K562 (cell line): ENCODE measurements around the gene SLC40A1. TPM values are rescaled to one million over a fixed set of nuclear protein-coding genes. Genes with fewer than 3 reads are reported as not detected.

Experiments used
- ATAC-seq: fragments of 200-7000 bp; cut with Tn5 transposase; 3 replicates; pipeline ENCODE4 v1.9.1; 2020; ENCODE audit warnings: moderate library complexity
- BruUV-seq: library from RNA; stranded (reverse); fragments of 400-500 nt; replicated peaks from 2 replicates; lab custom pipeline; 2021; lab: Mats Ljungman, UMichigan
- CTCF ChIA-PET: fragments of 300-600 bp; formaldehyde crosslinking; extraction: SDS; loops from one replicate; lab custom pipeline; 2021; ENCODE audit warnings: low intra/inter-chr PET ratio; lab: Yijun Ruan, JAX
- POLR2A ChIA-PET: fragments of 300-600, 350-650 bp; sonication (Branson Sonifier 250); formaldehyde crosslinking; extraction: SDS; loops from one replicate; lab custom pipeline; 2021; ENCODE audit warnings: antibody characterized with exemption, inconsistent platforms; lab: Yijun Ruan, JAX
- DNase-seq, 4 experiments: peaks; one replicate each; pipeline versions ENCODE4 v3.0.0 to v3.0.0-alpha.2; 2011 to 2018; ENCODE audit warnings: low spot score in 3 of 4, mixed read lengths in 3 of 4; ENCODE audit errors: extremely low read depth in 1 of 4
- FAIRE-seq: peaks from 2 replicates; lab custom pipeline; 2011; peaks lifted over from hg19 to GRCh38; lab: Jason Lieb, UNC
- H2AFZ ChIP-seq: 2 replicates; pipeline ENCODE4 v1.6.0; 2011; ENCODE audit warnings: low read depth, low read length, control low read depth, inconsistent platforms
- H3K27ac ChIP-seq: fragments of 200-600 bp; 3 replicates; pipeline ENCODE4 v1.8.0; 2011; ENCODE audit warnings: low read depth, mild to moderate bottlenecking, control low read depth, inconsistent platforms, low read length, moderate library complexity, mixed read lengths; ENCODE audit errors: extremely low read depth
- H3K27me3 ChIP-seq, 2 experiments: fragments of 300-600 bp in 1 of 2; 2 replicates in 1 of 2; 3 replicates in 1 of 2; pipeline versions ENCODE4 v1.6.0 to v1.8.0; 2011; ENCODE audit warnings: inconsistent platforms in 2 of 2, low read length in 2 of 2, mild to moderate bottlenecking in 1 of 2, mixed read lengths in 1 of 2, moderate library complexity in 1 of 2; ENCODE audit not compliant: control insufficient read depth in 2 of 2, insufficient read depth in 2 of 2
- H3K36me3 ChIP-seq: fragments of 300-600 bp; 3 replicates; pipeline ENCODE4 v1.8.0; 2011; ENCODE audit warnings: mild to moderate bottlenecking, low read length, inconsistent platforms; ENCODE audit not compliant: control insufficient read depth, insufficient read depth
- H3K4me1 ChIP-seq, 2 experiments: fragments of 200-600 bp in 1 of 2; replicated peaks in 1 of 2; 2 replicates in 1 of 2; 3 replicates in 1 of 2; pipeline versions ENCODE4 v1.5.1 to v1.8.0; 2011; ENCODE audit warnings: inconsistent platforms in 2 of 2, low read length in 2 of 2, mild to moderate bottlenecking in 1 of 2, mixed read lengths in 1 of 2, moderate library complexity in 1 of 2; ENCODE audit not compliant: control insufficient read depth in 2 of 2, insufficient read depth in 2 of 2
- H3K4me2 ChIP-seq: 2 replicates; pipeline ENCODE4 v1.6.1; 2011; ENCODE audit warnings: low read length, control low read depth, inconsistent platforms, mixed read lengths; ENCODE audit not compliant: insufficient read depth
- H3K4me3 ChIP-seq: fragments of 200-600 bp; sonication (generic), shearing (Covaris generic); 2 replicates; pipeline ENCODE4 v1.5.1; 2016; ENCODE audit warnings: control low read depth, inconsistent platforms
- H3K79me2 ChIP-seq: fragments of 200-600 bp; 3 replicates; pipeline ENCODE4 v1.8.0; 2011; ENCODE audit warnings: low read length, inconsistent platforms; ENCODE audit not compliant: control insufficient read depth, insufficient read depth
- H3K9ac ChIP-seq, 2 experiments: 2 replicates each; pipeline versions ENCODE4 v1.6.0 to v1.6.1; 2011; ENCODE audit warnings: low read depth in 2 of 2, low read length in 2 of 2, control low read depth in 1 of 2, inconsistent platforms in 1 of 2, mild to moderate bottlenecking in 1 of 2, mixed read lengths in 1 of 2; ENCODE audit not compliant: insufficient read depth in 1 of 2
- H3K9me1 ChIP-seq: one replicate; pipeline ENCODE4 v1.6.0; 2011; ENCODE audit warnings: inconsistent platforms, mild to moderate bottlenecking, low read length, moderate library complexity; ENCODE audit not compliant: control insufficient read depth, insufficient read depth
- H3K9me3 ChIP-seq: replicated peaks from 2 replicates; pipeline ENCODE4 v1.5.1; 2011; ENCODE audit warnings: low read depth, low read length, inconsistent platforms; ENCODE audit not compliant: control insufficient read depth, insufficient read depth
- H4K20me1 ChIP-seq: replicated peaks from 2 replicates; pipeline ENCODE4 v1.6.1; 2011; ENCODE audit warnings: low read length, inconsistent platforms, mixed read lengths; ENCODE audit not compliant: control insufficient read depth, insufficient read depth
- PHTF2 ChIP-seq: fragments of 250-450 bp; sonication (Bioruptor Pico); IDR thresholded peaks from 2 replicates; pipeline ENCODE4 v1.5.0; 2021; ENCODE audit warnings: mild to moderate bottlenecking
- SNAPC5 ChIP-seq: fragments of 250-450 bp; sonication (Bioruptor Pico); IDR thresholded peaks from 2 replicates; pipeline ENCODE4 v1.8.0; 2021; ENCODE audit warnings: moderate library complexity, mild to moderate bottlenecking, inconsistent platforms
- ZNF212 ChIP-seq: fragments of 450-650 bp; formaldehyde crosslinking; IDR thresholded peaks from 2 replicates; pipeline ENCODE4 v1.4.0; 2020; ENCODE audit warnings: mild to moderate bottlenecking
- ZNF395 ChIP-seq: fragments of 200-800 bp; sonication (Bioruptor generic); IDR thresholded peaks from 2 replicates; pipeline ENCODE4 v1.6.1; 2017; ENCODE audit warnings: missing genetic modification characterization, missing compliant biosample characterization
- WGBS: fragments of 100-300 bp; shearing (Covaris generic); methylation state at CpG from one replicate; pipeline ENCODE4 v1.1.6; 2016; ENCODE audit warnings: low coverage, mixed read lengths; ENCODE audit not compliant: insufficient coverage; ENCODE audit errors: missing lambda C conversion rate; 5-methylcytosine and 5-hydroxymethylcytosine counted together
- in situ Hi-C: fragments of 300-500 bp; cut with MboI; formaldehyde crosslinking; loops from 4 replicates; pipeline ENCODE4 v1.15.0; 2018; ENCODE audit warnings: inconsistent platforms, mixed read lengths
- intact Hi-C: fragments of 100-400 bp; cut with micrococcal nuclease; formaldehyde crosslinking; loops from 2 replicates; pipeline ENCODE4 v1.14.2; 2022
- polyA plus RNA-seq, 8 experiments: library from polyadenylated mRNA; depleted of rRNA in 4 of 8; stranded (reverse) in 5 of 8; unstranded in 3 of 8; fragments of >200 nt; fragmentation: Nextera tagmentation in 2 of 8; fragmentation: Illumina TruSeq in 1 of 8; extraction: Ambion mirVana in 2 of 8; extraction: Trizol in 1 of 8; gene quantifications; 2 replicates each; pipeline versions ENCODE4 v1.2.1 to v1.2.3, GENCODE V29; 2011 to 2014; ENCODE audit warnings: inconsistent platforms in 1 of 8, missing spikeins in 1 of 8
- total RNA-seq, 7 experiments: library from RNA; depleted of rRNA in 6 of 7; stranded (reverse); fragments of >200 nt in 6 of 7; fragmentation: Illumina TruSeq in 2 of 7; extraction: Trizol in 2 of 7; gene quantifications; 2 replicates each; pipeline versions ENCODE4 v1.2.1 to v1.2.3, GENCODE V29; 2011 to 2021; ENCODE audit warnings: low replicate concordance in 1 of 7

Gene SLC40A1
- total and polyA plus RNA-seq, 9 of the 15 experiments (the other 6 are each of a cell fraction or from before 2014, with no cell fraction given) = 42.2 to 95.9 (median 54.9) TPM

GRCh38 chr2:189558516-189559272 lies 21.9 kb downstream of the SLC40A1 start:
- H3K9ac ChIP-seq = no peak overlapping the region
- peaks cover 9% of the 10 kb centered on the region for H3K79me2 ChIP-seq
- no peaks in the 10 kb centered on the region for H3K27me3 ChIP-seq
- H2AFZ ChIP-seq = no peak overlapping the region
- no peak overlapping the region for H3K4me3 ChIP-seq
- CTCF ChIA-PET = no interaction called here
- no peaks in the 10 kb centered on the region for H3K4me1 ChIP-seq
- H4K20me1 ChIP-seq = 0 out of 2 replicates have a peak, but pooled peaks cover 5% of the 10 kb centered on the region
- H3K36me3 ChIP-seq = peaks cover 30% of the 10 kb centered on the region
- no peak overlapping the region for H3K4me2 ChIP-seq
- BruUV-seq = no TSS peak
- no peak for TF ChIP-seq SNAPC5 (CRISPR knock-in tag)
- no peak for TF ChIP-seq PHTF2 (CRISPR knock-in tag)
- no peak for TF ChIP-seq ZNF395 (CRISPR knock-in tag)
- no peak for TF ChIP-seq ZNF212
- TF ChIP-seq, all 486 proteins: peak for 0
- intact Hi-C loops (no loop called here), in situ Hi-C loops (no loop called here)
- POLR2A ChIA-PET = interaction anchor here (0.6 to 1.5 kb wide), 3 partner anchors 9 to 18 kb away, joined by 3 to 4 read pairs (median 3); no protein-coding TSS in a partner anchor
- 85% methylated on average over 3 of the region's 6 CpGs for WGBS
- FAIRE-seq = no peak
- H3K27ac ChIP-seq = no peak overlapping the region
- no peaks in the 10 kb centered on the region for H3K9me1 ChIP-seq
- ATAC-seq = no peak
- no peak for DNase-seq
- H3K9me3 ChIP-seq = no peaks in the 10 kb centered on the region
